T-helper 2 cell (primary cell): Measurements from ENCODE around the gene JAG2.

Experiments used
- DNase-seq, 5 experiments: peaks; one replicate each; pipeline versions ENCODE4 v3.0.0 to v3.0.0-alpha.2; 2012 to 2022

The JAG2 gene

DNA sequence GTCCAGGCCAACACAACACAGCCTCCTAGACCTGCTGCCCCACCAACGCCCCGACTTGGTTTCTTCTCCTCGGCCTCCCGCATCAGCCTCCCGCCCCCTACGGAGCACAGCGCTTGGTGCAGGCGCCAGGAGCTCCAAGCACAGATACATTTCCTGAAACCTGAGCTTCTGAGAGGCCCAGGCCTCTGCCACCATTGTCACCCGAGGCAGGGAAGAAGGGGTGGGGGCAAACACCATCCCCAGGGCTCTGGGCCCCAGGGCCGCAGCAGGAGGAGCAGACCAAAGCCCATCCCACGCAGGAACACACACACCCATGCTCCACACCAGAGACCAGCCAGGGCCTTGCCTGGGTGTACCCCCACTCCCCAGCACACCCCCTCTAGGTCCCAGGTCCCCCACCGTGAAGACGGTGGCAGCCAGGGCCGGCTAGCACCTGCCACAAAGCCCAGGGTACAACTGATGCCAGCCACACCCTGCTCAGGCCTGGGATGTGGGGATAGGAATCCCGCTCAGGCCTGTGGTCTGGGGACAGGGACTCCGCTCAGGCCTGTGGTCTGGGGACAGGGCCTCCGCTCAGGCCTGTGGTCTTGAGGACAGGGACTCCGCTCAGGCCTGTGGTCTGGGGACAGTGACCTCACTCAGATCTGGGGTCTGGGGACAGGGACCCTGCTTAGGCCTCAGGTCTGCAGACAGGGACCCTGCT, 5.4 kb downstream of the JAG2 start:
- DNase-seq, result no peak

DNA sequence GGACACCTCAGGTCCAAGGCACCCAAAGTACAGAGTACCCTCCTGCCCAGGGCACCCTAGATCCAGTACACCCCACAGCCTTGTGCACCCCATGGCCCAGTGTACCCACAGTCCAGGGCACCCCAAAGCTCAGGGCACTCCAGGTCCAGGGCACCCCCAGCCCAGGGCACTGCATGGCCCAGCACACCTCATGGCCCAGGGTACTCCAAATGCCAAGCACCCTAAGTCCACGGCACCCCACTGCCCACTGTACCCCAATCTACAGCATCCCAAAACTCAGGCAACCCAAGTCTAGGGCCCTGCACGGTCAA, 6.0 kb downstream of the JAG2 start:
- DNase-seq, result no peak

DNA sequence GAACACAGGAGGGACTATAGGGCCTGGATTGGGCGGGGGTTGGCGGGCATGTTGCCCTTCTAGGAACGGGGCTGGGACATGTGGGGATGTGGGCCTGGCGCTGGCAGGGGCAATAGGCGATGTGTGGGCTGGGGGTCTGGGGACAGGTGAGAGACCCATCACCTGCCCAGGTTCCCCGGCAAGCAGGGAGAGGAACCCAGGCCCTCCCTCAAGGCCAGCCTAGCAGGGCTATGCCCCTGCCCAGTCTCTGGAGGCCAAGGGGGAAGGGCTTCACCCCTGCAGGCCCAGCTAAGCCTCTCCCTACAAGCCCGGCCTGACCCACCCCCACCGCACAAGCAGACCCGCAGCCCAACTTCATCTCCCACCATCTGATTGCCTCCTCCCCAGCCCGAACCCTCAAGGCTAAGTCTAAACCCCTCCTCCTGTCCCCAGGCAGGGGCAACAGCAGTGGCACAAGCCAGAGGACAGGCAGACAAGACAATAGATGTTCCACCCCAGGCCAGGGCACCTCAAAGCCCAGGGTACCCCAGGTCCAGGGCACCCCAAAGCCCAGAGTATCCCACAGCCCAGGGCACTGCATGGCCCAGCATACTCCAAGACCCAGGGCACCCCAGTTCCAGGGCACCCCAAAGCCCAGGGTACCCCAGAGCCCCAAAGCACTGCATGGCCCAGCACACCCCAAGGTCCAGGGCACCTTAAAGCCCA, 6.5 kb downstream of the JAG2 start:
- DNase-seq, result no peak

DNA sequence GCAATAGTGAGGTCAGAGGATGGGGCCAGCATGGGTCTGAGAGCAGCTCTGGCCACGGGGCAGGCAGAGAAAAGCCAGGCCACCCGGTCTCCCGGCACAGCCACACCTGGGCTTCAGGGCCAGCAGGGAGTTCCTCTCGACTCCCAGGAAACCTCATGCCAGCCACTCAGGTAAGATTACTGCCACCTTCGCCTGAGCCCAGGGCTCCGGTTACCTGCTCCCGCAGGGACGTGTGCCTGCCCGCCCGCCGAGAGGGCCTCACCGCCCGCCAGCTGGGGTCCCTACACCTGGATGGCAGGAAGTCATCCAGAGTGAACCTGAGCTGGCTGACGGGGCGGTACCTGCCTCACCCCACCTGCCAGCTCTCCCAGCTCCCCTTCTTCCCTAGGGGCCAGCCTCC, 7.3 kb downstream of the JAG2 start:
- DNase-seq, result no peak

DNA sequence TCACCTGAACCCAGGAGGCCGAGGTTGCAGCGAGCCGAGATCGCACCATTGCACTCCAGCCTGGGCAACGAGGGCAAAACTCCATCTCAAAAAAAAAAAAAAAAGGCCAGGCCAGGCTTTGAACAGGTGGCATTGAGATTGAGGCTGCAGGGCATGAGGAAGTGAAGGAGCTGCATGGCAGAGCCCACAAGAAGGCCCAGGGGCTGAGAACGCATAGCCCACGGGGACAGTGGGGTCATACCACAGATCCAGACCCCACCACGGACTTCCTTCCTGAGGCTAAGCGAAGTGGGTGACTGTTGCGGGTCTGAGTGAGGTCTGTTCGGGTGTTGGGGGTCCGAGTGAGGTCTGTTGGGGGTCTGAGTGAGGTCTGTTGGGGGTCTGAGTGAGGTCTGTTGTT, 7.8 kb downstream of the JAG2 start:
- DNase-seq, result no peak

DNA sequence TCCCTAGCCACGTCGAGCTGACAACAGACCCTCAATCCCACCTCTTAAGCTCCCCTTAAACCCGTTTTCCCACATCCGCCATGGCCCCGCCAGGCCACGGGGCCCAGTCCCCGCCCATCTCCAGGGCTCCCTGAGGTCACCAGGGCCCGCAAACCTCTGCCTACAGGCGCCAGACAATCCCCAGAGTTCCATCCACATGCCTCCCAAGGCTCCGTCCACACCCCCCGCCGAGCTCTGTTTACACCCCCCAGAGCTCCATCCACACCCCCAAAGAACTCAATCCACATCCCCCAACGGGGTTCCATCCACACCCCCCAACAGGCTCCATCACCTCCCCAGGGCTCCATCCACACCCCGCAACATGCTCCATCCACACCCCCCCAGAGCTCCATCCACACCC, 9.2 kb downstream of the JAG2 start:
- DNase-seq, result no peak

DNA sequence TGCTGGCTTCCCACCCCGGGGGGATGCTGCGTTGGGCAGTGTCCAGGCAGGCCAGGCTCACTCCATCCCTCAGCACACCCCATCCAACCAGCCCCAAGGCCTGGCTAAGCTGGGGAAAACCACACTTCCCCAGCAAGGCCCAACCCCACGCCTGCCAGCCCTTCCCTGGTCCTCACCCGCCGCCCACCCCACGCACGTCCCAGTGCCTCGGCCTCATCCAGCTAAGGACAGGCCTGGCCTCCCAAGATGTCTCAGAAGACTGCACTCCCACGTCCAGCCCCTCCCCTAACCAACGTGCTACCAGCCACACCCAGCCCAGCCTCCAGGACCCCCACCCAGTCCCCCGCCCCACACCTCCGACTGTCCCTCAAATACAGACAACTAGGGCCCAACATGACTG, 9.8 kb downstream of the JAG2 start:
- DNase-seq, result no peak

DNA sequence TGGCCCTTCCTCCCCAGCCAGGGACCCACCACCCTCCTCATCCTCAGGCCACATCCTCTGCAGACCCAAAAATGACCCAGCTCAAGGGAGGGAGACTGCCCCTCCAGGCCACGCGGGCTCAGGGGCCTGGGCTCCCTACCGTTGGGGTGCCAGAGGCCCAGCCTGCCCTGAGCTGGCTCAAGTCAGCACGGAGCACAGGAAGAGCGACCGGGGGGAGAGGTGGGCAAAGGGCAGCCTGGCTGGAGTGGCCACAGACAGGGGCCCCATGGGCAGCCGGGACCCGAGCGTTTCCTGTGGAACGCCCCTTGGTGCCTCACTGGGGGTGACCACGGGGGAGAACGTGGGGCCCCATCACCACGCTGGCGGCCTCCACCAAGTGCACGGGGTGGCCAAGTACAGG, 10.7 kb downstream of the JAG2 start:
- no peak for DNase-seq

DNA sequence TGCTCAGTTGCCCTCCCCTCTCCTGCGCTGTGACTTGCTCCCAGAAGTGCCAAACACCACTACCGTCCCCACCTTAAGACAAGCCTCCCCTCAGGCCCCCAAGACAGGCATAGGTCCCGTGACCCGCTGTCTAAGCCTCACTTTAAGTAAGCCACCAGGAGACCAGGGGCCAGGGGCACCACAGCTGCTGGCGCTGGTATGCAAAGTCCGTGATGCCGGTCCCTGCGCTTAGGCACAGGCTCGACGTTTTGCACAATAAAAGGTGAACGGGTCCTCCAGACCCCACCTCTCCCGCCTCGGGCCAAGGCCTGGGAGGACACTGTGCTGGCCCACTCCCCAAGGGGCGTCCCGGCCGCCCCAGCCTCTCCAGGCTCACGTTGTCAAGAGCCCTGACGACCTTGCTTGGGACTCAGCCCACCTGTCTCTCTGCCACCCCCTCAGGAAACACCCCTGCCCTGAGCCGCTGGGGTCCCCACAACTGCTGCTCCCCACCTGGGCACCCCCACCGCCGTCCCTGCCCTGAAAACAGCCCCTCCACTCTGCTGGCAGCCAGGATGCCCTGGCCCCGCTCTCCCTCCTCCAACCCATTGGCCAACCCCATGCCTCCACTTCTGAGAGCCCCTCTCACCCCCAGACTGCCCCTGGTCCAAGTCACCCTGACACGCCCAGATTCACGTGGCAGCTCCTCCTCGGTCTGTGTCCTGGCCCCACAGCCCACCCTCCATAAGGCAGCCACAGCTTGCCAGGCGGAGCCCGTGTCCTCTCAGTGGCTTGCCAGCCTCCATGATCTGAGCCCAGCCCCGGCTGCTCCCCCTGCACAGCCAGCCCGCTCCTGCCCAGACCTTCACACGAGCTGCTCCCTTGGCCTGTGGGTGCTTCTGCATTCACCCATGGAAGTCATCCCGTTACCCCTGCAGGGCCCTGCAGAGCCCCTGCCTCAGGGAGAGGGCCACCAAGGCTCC, 11.9 kb downstream of the JAG2 start:
- DNase-seq, result no peak

DNA sequence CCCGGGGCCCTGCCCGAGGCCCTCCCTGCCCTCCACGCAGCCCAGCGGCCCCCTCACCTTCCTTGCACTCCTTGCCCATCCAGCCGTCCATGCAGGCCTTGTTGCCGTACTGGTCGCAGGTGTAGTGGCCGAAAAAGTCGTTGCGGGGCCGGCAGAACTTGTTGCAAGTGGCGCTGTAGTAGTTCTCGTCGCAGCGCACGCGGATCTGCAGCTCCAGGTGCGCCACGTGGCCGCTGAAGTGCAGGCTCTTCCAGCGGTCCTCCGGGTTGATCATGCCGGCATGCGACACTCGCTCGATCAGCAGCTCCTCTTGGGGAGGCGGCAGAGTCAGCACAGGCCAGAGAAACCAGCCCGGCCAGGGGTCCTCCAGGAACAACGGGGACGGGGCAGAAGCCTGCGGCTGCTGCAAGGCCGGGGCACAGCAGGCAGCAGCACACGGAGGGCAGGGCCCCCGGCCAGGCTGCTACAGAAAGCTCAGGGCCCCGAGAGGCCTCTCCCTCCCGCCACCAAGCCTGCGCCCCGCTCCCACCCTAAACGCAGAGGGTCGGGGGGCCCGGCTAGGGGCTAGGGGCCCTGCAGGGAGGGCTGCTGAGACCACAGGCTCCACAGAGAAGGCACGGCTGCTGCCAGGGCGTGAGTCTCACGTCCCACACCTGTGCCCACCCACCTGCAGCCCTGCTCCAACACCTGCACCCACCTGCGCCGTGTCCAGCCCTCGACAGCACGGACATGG, 12.7 kb downstream of the JAG2 start:
- no peak for DNase-seq

DNA sequence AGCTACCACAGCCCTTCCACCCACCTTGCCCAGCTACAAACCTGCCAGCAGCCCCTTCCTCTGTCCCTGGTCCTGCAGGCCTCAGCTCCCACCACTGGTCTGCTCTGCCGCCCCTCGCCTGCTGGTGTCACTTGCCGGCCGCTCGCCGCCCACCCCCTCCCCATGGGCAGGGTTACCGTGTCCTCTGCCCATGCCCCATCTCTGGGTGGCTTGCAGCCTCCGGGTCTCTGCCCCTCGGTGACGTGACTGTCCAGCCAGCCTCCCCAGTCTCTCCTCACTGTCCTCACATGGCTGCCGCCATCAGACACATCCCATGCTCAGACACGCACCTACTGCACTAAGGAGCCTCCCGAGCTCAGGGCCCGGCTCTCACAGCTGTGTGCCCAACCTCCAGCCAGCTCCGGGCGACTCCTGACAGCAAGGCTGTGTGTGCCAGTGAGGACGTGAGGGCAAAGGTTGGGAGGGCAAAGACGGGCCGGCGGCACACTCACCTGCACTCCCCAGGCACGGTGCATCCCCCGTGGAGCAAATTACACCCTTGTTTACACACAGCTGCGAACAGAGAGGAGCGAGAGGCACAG, 13.4 kb downstream of the JAG2 start:
- no peak for DNase-seq

DNA sequence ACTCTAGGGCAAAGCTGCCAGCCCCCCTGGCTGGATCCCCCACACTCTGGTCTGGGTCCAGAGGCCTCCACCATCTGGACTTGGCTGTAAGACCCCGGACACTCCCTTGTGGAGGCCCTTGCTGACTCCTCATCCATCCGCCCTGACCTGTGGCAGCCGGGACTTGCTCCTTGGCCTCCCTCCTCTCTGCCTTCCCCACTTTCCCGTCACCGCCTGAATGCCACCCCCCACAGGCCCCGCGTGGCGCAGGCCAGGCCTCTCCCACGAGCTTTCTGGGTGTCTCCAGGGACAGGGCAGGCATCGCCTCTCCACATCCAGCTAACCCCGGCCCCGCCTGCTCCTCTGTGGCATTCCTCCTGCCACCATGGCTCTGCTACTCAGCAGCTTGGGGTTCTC, 14.1 kb downstream of the JAG2 start:
- DNase-seq, result no peak

DNA sequence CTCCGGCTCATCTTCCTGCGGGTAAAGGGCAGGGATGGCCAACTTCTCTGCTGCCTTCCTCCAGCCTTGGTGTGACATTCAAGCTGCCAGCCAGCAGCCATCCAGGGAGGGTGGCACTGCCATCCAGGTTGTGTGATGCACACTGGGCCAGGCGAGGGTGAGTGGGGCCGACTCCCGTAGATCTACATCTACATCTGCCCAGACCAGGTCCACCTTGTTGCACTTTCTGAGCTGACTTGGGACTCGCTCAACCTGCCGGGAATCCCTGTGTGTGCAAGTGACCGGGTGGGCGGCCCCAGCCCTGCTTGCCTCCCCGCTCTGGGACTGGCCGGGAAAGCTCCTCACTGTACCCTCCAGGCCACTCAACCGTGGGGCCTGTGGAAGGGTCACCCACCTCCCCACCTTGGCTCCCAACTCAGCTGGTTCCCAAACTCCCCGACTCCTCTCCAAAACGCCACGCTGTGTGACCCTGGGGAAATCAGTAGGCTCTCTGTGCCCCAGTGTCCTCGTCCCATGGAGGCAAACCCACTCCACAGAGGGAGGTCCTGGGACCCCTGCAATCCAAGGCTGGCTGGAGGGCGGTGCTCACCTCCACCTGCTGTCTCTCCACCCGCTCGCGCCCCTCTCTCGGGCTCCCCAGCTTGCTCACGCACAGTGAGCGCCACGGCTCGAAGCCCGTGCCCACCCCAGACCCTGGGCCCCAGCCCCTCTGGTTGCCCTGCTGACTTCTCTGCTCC, 14.7 kb downstream of the JAG2 start:
- DNase-seq, result no peak

DNA sequence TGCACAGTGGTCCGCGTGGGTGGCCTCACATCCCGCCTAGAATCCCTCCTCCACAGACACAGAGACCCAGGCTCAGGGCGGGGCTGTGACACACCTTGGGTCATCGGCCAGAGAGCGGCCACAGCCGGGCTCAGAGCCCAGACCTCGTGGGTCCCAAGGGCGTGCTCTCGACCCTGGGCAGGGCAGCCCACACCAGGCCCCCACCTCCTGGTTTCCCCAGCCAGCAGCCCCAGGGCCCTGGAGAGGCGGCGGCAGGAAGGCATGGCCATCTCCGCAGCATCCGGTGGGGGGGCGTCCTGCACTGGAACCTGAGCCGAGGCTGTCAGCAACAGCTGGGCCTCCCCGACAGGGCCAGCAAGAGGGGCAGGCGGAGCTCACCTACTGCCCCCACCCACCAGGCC, 15.2 kb downstream of the JAG2 start:
- DNase-seq, result no peak

DNA sequence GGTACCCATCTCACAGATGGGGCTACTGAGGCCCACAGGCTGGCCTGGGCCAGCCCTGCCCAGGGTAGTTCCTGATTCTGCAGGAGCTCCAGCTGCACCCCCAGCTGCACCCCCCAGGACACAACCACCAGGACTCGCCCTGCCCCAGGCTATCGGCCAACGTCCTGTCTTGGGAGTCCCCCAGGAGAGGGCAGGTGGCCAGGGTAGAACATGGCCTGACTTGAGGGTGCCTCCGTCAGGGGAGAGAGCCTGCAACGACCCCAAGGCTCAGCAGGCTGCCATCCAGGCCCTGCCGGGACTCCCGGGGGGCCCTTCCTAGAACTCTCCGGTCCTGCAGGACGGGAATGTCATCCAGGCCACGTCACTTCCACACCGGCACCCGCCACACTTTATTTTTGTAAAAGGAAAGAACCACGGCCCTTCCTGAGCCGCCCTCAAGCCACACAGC, 15.8 kb downstream of the JAG2 start:
- DNase-seq, result no peak

DNA sequence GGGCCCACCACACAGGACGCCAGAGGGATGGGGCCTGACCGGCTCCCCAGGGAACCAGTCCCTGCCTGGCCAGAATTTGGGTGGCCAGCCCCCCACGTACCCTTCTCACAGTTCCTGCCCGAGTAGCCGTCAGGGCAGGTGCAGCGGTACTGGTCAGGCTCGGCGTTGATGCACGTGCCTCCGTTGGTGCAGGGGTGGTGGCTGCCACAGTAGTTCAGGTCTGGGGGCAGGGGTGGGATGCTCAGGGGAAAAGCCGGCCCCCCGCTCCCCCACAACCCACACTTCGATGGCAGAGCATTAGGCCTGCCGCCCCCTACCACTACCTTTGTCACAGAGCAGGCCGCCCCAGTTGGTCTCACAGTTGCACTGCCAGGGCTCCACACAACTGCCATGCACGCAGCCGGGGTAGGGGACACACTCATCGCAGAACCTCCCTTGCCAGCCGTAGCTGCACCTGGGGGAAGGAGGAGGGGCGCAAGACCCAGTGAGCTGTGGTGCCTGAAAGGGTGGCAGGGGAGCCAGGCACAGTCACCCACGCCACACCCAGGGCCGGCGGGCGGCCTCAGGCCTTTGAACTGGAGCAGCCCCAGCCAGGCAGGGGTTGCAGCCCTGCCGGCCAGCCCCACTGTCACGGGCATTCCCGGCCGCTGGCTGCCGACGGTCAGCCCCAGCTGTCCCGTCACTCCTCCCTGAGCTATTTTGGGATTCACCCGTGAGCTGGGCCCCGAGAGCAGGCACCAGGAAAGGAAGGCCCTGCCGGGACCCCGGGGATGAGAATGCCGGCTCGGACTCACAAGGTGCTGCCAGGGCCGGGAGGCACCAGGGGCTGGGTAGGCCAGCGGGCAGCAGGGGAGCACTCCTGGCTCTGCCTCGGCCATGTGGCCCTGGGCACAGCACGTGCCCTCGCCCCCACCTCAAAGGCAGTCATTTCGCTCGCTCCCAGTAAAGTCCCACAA, 16.5 kb downstream of the JAG2 start:
- DNase-seq, result no peak

DNA sequence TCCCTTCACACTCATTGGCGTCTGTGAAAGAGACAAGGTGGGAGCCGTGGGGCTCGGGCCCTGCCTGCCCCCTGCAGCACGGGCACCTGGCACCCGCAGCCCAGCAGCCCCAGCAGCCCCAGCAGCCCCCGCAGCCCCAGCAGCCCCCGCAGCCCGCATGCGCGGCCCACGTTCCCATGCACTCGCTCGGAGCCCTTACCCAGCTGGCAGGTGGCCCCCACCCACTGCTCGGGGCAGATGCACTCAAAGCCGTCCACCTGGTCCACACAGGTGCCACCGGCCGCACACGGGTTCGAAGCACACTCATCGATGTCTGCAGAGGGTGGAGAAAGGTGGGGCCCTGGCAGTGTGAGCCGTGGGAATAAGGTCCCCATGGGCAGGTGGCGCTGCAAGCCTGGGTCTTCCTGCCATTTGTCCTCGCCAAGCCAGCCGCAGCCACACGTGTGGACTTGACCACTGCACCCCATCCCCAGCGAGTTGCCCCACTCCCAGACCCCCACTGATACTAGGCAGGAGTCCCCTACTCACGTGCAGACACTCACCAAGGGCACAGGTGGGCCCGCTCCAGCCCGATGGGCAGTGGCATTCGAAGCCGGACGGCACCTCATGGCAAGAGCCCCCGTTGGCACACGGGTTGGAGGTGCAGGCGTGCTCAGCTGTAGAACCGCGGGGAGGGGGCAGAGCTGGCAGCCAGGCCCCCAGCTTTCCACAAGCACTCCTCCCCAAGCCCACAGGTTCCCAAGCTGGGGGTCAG, 17.3 kb downstream of the JAG2 start:
- no peak for DNase-seq

DNA sequence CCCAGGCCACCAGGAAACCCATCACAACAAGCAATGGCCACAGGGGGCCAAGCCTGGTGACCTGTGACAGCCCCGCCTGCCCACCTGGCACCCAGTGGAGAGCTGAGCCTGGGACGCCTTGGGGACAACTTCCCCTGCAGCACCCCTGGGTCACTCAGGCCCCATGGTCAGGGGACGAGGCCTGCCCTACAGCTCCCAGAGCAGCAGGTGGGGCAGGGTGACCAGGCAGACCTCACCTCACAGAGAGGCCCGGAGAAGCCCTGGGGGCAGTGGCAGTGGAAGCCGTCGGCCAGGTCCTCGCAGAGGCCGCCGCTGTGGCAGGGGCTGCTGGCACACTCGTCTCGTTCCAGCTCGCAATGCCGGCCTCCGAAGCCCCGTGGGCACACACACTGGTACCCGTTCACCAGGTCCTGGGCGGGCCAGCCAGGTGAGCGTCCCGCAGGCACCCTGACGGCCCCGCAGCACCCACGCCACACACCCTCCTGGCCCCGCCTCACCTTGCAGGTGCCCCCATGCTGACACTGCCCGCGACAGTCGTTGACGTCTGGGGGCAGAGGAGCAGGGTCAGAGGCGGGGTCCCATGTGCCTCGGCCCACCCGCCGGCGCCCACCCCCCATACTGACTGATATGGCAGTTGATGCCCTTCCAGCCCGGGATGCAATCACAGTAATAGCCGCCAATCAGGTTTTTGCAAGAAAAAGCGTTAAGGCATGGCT, 18.1 kb downstream of the JAG2 start:
- DNase-seq, result no peak

DNA sequence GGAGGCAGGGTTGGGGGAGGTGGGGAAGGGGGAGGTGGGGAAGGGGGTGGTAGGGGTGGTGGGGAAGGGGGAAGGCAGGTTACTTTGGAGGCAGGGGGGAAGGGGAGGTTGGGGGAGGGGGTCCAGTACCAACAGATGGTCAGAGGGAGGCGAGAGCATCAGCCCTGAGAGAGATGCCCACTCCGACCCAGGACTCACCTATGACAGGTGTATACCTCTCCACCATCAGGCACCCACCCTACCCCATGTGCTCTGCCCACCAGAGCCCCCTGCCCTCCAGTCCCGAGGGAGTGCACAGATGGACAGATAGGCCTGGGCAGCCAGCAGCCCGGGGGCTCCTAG, 18.6 kb downstream of the JAG2 start:
- DNase-seq, result no peak
